Thymus (tissue), 11 donors: ENCODE results near the gene TMA7. TPM values are rescaled to one million over a fixed set of nuclear protein-coding genes. Genes with fewer than 3 reads are reported as not detected.

ENCODE experiments used
- DNase-seq, 9 donors: peaks; one replicate each; pipeline ENCODE4 v3.0.0-alpha.2; 2013; ENCODE audit warnings: low spot score in 9 of 9, low read depth in 6 of 9, missing footprints in 1 of 9
- H3K27ac ChIP-seq, 2 donors: one replicate each; pipeline ENCODE4 v1.5.1; 2013; ENCODE audit warnings: control low read depth in 1 of 2, low read depth in 1 of 2, low read length in 1 of 2, mild to moderate bottlenecking in 1 of 2, moderate library complexity in 1 of 2
- H3K27me3 ChIP-seq, 2 donors: one replicate each; pipeline ENCODE4 v1.5.1; 2013; ENCODE audit warnings: low read length in 1 of 2; ENCODE audit not compliant: control insufficient read depth in 2 of 2, insufficient read depth in 1 of 2
- H3K36me3 ChIP-seq, 2 donors: one replicate each; pipeline ENCODE4 v1.5.1; 2013; ENCODE audit warnings: low read length in 1 of 2, mild to moderate bottlenecking in 1 of 2, moderate library complexity in 1 of 2; ENCODE audit not compliant: control insufficient read depth in 2 of 2, insufficient read depth in 2 of 2
- H3K4me1 ChIP-seq, 2 donors: one replicate each; pipeline ENCODE4 v1.5.1; 2013; ENCODE audit warnings: low read length in 2 of 2; ENCODE audit not compliant: control insufficient read depth in 2 of 2, insufficient read depth in 2 of 2
- H3K4me3 ChIP-seq, 2 donors: one replicate each; pipeline ENCODE4 v1.5.1; 2013; ENCODE audit warnings: low read length in 2 of 2, control low read depth in 1 of 2, mild to moderate bottlenecking in 1 of 2
- H3K9me3 ChIP-seq, 2 donors: one replicate each; pipeline ENCODE4 v1.5.1; 2013; ENCODE audit warnings: low read length in 1 of 2, mild to moderate bottlenecking in 1 of 2; ENCODE audit not compliant: control insufficient read depth in 2 of 2, insufficient read depth in 1 of 2
- WGBS: extraction: QIAGEN DNeasy Blood & Tissue Kit; methylation state at CpG from one replicate; pipeline ENCODE4 v1.1.7; 2013; 5-methylcytosine and 5-hydroxymethylcytosine counted together
- polyA plus RNA-seq: library from polyadenylated mRNA; stranded (reverse); fragments of 200-250 nt; gene quantifications from one replicate; pipeline ENCODE4 v1.2.3, GENCODE V29; 2013
- total RNA-seq: library from RNA; stranded (reverse); fragments of 120-200 nt; gene quantifications from one replicate; pipeline ENCODE4 v1.2.4, GENCODE V29; 2013
- donor health status: healthy.

The TMA7 gene
- total and polyA plus RNA-seq, 2 donors: 660 to 735 TPM

GRCh38 chr3:48486952-48487351 is 46.9 kb downstream of the TMA7 start:
- Histone ChIP-seq H3K36me3 (no peaks in the 10 kb centered on the region), H3K9me3 (no peaks in the 10 kb centered on the region), H3K4me1 (no peaks in the 10 kb centered on the region), H3K4me3 (no peak overlapping the region), H3K27ac (no peak overlapping the region), H3K27me3 (no peaks in the 10 kb centered on the region)
- no peak for DNase-seq
- 98% methylated on average over 5 of the region's 5 CpGs for WGBS

- no peak for DNase-seq
- no peak overlapping the region for H3K4me3 ChIP-seq
- 91% methylated on average over 7 of the region's 7 CpGs for WGBS
- no peaks in the 10 kb centered on the region for H3K4me1 ChIP-seq
- peak overlapping the region; percentile 3 to 18 for H3K27ac ChIP-seq
- H3K27me3 ChIP-seq: no peaks in the 10 kb centered on the region
- peaks cover 0 to 2% of the 10 kb centered on the region in 2 donors for H3K9me3 ChIP-seq
- H3K36me3 ChIP-seq: no peaks in the 10 kb centered on the region
Observed at GRCh38 chr3:48492461-48493202, 52.6 kb downstream of the TMA7 start.

- H3K4me1 ChIP-seq: no peaks in the 10 kb centered on the region
- H3K4me3 ChIP-seq: no peak overlapping the region
- no peaks in the 10 kb centered on the region for H3K36me3 ChIP-seq
- no peak for DNase-seq
- WGBS: 98% methylated on average over 3 of the region's 3 CpGs
- peaks cover 0 to 1% of the 10 kb centered on the region in 2 donors for H3K27me3 ChIP-seq
- peaks cover 0 to 4% of the 10 kb centered on the region in 2 donors for H3K9me3 ChIP-seq
- H3K27ac ChIP-seq: peak overlapping the region in 1 of 2 donors; percentile 18
Observed at GRCh38 chr3:48493203-48493501, 53.1 kb downstream of the TMA7 start.

Other genes starting within 250 kb of the TMA7 start
- gene CAMP, start 216.8 kb upstream of the TMA7 start, total RNA-seq: 7.8 TPM
- gene CAMP, start 216.8 kb upstream of the TMA7 start, polyA plus RNA-seq: 2.9 TPM
- gene ZNF589, start 199.2 kb upstream of the TMA7 start, total RNA-seq: 11.2 TPM
- gene ZNF589, start 199.2 kb upstream of the TMA7 start, polyA plus RNA-seq: 13.7 TPM
- gene NME6, start 138.9 kb upstream of the TMA7 start, total RNA-seq: 14.5 TPM
- 12.9 TPM for gene NME6, start 138.9 kb upstream of the TMA7 start, polyA plus RNA-seq
- gene SPINK8, start 106.6 kb upstream of the TMA7 start, total RNA-seq: not detected
- 0.14 TPM for gene SPINK8, start 106.6 kb upstream of the TMA7 start, polyA plus RNA-seq
- 0.05 TPM for gene FBXW12, start 68.0 kb upstream of the TMA7 start, total RNA-seq
- 0.07 TPM for gene FBXW12, start 68.0 kb upstream of the TMA7 start, polyA plus RNA-seq
- gene PLXNB1, start 10.2 kb upstream of the TMA7 start, total RNA-seq: 7.7 TPM
- 112 TPM for gene PLXNB1, start 10.2 kb upstream of the TMA7 start, polyA plus RNA-seq
- gene CCDC51, start 138 bp upstream of the TMA7 start, total RNA-seq: 17.8 TPM
- 14.1 TPM for gene CCDC51, start 138 bp upstream of the TMA7 start, polyA plus RNA-seq
- 6.2 TPM for gene ATRIP, start 6.5 kb downstream of the TMA7 start, total RNA-seq
- 8.4 TPM for gene ATRIP, start 6.5 kb downstream of the TMA7 start, polyA plus RNA-seq
- 115 TPM for gene SHISA5, start 63.9 kb downstream of the TMA7 start, total RNA-seq
- gene SHISA5, start 63.9 kb downstream of the TMA7 start, polyA plus RNA-seq: 104 TPM
- 6.1 TPM for gene PFKFB4, start 116.5 kb downstream of the TMA7 start, total RNA-seq
- gene PFKFB4, start 116.5 kb downstream of the TMA7 start, polyA plus RNA-seq: 3.5 TPM
- 0.09 TPM for gene UCN2, start 123.5 kb downstream of the TMA7 start, total RNA-seq
- gene UCN2, start 123.5 kb downstream of the TMA7 start, polyA plus RNA-seq: 4.7 TPM
- 4.4 TPM for gene COL7A1, start 155.1 kb downstream of the TMA7 start, total RNA-seq
- gene COL7A1, start 155.1 kb downstream of the TMA7 start, polyA plus RNA-seq: 273 TPM
- 159 TPM for gene UQCRC1, start 169.4 kb downstream of the TMA7 start, total RNA-seq
- 108 TPM for gene UQCRC1, start 169.4 kb downstream of the TMA7 start, polyA plus RNA-seq
- not detected for gene TMEM89, start 181.5 kb downstream of the TMA7 start, total RNA-seq
- gene TMEM89, start 181.5 kb downstream of the TMA7 start, polyA plus RNA-seq: 0.23 TPM
- 8.9 TPM for gene SLC26A6, start 195.2 kb downstream of the TMA7 start, total RNA-seq
- 24.7 TPM for gene SLC26A6, start 195.2 kb downstream of the TMA7 start, polyA plus RNA-seq
- gene CELSR3, start 222.6 kb downstream of the TMA7 start, total RNA-seq: 0.38 TPM
- 1.4 TPM for gene CELSR3, start 222.6 kb downstream of the TMA7 start, polyA plus RNA-seq
- gene NCKIPSD, start 245.7 kb downstream of the TMA7 start, total RNA-seq: 8.8 TPM
- gene NCKIPSD, start 245.7 kb downstream of the TMA7 start, polyA plus RNA-seq: 7.0 TPM